OCI-LY7 (cell line): ENCODE results near the gene CAPZB. TPM values are rescaled to one million over a fixed set of nuclear protein-coding genes. Genes with fewer than 3 reads are reported as not detected.

Experiments
- BruUV-seq: library from RNA; stranded (reverse); fragments of 400-500 nt; replicated peaks from 2 replicates; lab custom pipeline; 2021; lab: Mats Ljungman, UMichigan
- CTCF ChIA-PET: fragments of 300-600 bp; sonication (Branson Sonifier 250); formaldehyde crosslinking; loops from one replicate; lab custom pipeline; 2022; ENCODE audit warnings: antibody characterized with exemption; ENCODE audit not compliant: unreplicated experiment; lab: Charles Lee
- POLR2A ChIA-PET: fragments of 300-600 bp; sonication (Branson Sonifier 250); formaldehyde crosslinking; loops from one replicate; lab custom pipeline; 2022; ENCODE audit warnings: antibody characterized with exemption; lab: Charles Lee
- DNase-seq: peaks from one replicate; pipeline ENCODE4 v3.0.0-alpha.2; 2015; ENCODE audit warnings: low spot score
- H2AFZ ChIP-seq: fragments of 200-600 bp; sonication (generic), shearing (Covaris generic); 2 replicates; pipeline ENCODE4 v1.6.1; 2014; ENCODE audit warnings: mild to moderate bottlenecking, antibody characterized with exemption, low read length, moderate library complexity
- H3K27ac ChIP-seq: fragments of 200-600 bp; sonication (generic); 2 replicates; pipeline ENCODE4 v1.5.1; 2014; ENCODE audit warnings: mixed run types, low read depth, mild to moderate bottlenecking, moderate library complexity, low read length, inconsistent platforms; ENCODE audit not compliant: poor library complexity, severe bottlenecking
- H3K36me3 ChIP-seq: fragments of 200-600 bp; sonication (generic); 2 replicates; pipeline ENCODE4 v1.6.1; 2014; ENCODE audit warnings: mild to moderate bottlenecking, antibody characterized with exemption, low read length, moderate library complexity, mixed read lengths; ENCODE audit not compliant: insufficient read depth
- H3K4me1 ChIP-seq: fragments of 200-600 bp; sonication (generic); 2 replicates; pipeline ENCODE4 v1.5.1; 2014; ENCODE audit warnings: mild to moderate bottlenecking, low read length; ENCODE audit not compliant: insufficient read depth, poor library complexity, severe bottlenecking
- H3K4me2 ChIP-seq: fragments of 200-600 bp; sonication (generic); 2 replicates; pipeline ENCODE4 v1.6.1; 2014; ENCODE audit warnings: mild to moderate bottlenecking, low read length
- H3K4me3 ChIP-seq: fragments of 200-600 bp; sonication (generic); 2 replicates; pipeline ENCODE4 v1.5.1; 2014; ENCODE audit warnings: mild to moderate bottlenecking, low read depth, low read length; ENCODE audit not compliant: poor library complexity, severe bottlenecking
- H3K79me2 ChIP-seq: fragments of 200-600 bp; sonication (generic); 2 replicates; pipeline ENCODE4 v1.6.1; 2016; ENCODE audit warnings: low read depth, mild to moderate bottlenecking, low read length, moderate library complexity, mixed read lengths; ENCODE audit not compliant: insufficient read depth
- H3K9me2 ChIP-seq: fragments of 200-600 bp; sonication (generic); 2 replicates; pipeline ENCODE4 v1.6.1; 2016; ENCODE audit warnings: mild to moderate bottlenecking, low read length, mixed read lengths; ENCODE audit not compliant: insufficient read depth
- H3K9me3 ChIP-seq: fragments of 200-600 bp; sonication (generic); 2 replicates; pipeline ENCODE4 v1.6.1; 2014; ENCODE audit warnings: mild to moderate bottlenecking, mixed run types, low read length, mixed read lengths
- H4K20me1 ChIP-seq: fragments of 200-600 bp; sonication (generic); 2 replicates; pipeline ENCODE4 v1.6.1; 2014; ENCODE audit warnings: mild to moderate bottlenecking, antibody characterized with exemption, low read length, moderate library complexity, mixed read lengths; ENCODE audit not compliant: insufficient read depth
- EZH2phosphoT487 ChIP-seq: fragments of 200-600 bp; sonication (generic); IDR thresholded peaks from 2 replicates; pipeline ENCODE4 v1.6.1; 2018; ENCODE audit warnings: low read depth, borderline replicate concordance, mild to moderate bottlenecking, mixed run types, antibody characterized with exemption, low read length, moderate library complexity, mixed read lengths
- intact Hi-C: fragments of 100-400 bp; cut with micrococcal nuclease; formaldehyde crosslinking; loops from one replicate; pipeline ENCODE4 v1.10.0; 2022; ENCODE audit not compliant: unreplicated experiment
- total RNA-seq, 2 experiments: library from RNA; depleted of rRNA in 1 of 2; stranded (reverse); fragments of >200 nt in 1 of 2; shearing (Covaris generic) in 1 of 2; gene quantifications; 2 replicates each; pipeline ENCODE4 v1.2.3, GENCODE V29; 2014 to 2022
- TF ChIP-seq, protein P1 (sequence below): fragments of 200-600 bp; sonication (generic); conservative IDR thresholded peaks from 2 replicates; pipeline ENCODE4 v1.5.1; 2014; ENCODE audit warnings: mild to moderate bottlenecking, antibody characterized with exemption, low read length, moderate library complexity, mixed read lengths

Gene CAPZB
- total RNA-seq, 2 experiments from 2014 or later = 61.3 to 187 TPM

- DNase-seq = no peak
- Histone ChIP-seq H3K9me2 (no peaks in the 10 kb centered on the region), H3K4me2 (no peak overlapping the region), H2AFZ (no peak overlapping the region), H3K36me3 (peaks cover 21% of the 10 kb centered on the region; the same call in 1 of the 2 replicates), H3K9me3 (no peaks in the 10 kb centered on the region), H3K4me1 (no peaks in the 10 kb centered on the region), H3K79me2 (peaks cover 13% of the 10 kb centered on the region; the same call in 1 of the 2 replicates), H4K20me1 (peaks cover 9% of the 10 kb centered on the region; the same call in 1 of the 2 replicates), H3K27ac (no peak overlapping the region), H3K4me3 (no peak overlapping the region)
- TF ChIP-seq EZH2phosphoT487 = no peak
- TF ChIP-seq, protein P1, sequence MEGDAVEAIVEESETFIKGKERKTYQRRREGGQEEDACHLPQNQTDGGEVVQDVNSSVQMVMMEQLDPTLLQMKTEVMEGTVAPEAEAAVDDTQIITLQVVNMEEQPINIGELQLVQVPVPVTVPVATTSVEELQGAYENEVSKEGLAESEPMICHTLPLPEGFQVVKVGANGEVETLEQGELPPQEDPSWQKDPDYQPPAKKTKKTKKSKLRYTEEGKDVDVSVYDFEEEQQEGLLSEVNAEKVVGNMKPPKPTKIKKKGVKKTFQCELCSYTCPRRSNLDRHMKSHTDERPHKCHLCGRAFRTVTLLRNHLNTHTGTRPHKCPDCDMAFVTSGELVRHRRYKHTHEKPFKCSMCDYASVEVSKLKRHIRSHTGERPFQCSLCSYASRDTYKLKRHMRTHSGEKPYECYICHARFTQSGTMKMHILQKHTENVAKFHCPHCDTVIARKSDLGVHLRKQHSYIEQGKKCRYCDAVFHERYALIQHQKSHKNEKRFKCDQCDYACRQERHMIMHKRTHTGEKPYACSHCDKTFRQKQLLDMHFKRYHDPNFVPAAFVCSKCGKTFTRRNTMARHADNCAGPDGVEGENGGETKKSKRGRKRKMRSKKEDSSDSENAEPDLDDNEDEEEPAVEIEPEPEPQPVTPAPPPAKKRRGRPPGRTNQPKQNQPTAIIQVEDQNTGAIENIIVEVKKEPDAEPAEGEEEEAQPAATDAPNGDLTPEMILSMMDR = no peak
- intact Hi-C loops = no loop called here
- ChIA-PET POLR2A (interaction anchor here (0.6 kb wide), 1 partner anchor 152 kb away, joined by 5 read pairs; no protein-coding TSS in a partner anchor), CTCF (interaction anchor here (0.5 kb wide), 1 partner anchor 1229 kb away, joined by 5 read pairs; no protein-coding TSS in a partner anchor)
- no TSS peak for BruUV-seq
Observed at GRCh38 chr1:19438516-19439195, 46.7 kb downstream of the CAPZB start.

DNA sequence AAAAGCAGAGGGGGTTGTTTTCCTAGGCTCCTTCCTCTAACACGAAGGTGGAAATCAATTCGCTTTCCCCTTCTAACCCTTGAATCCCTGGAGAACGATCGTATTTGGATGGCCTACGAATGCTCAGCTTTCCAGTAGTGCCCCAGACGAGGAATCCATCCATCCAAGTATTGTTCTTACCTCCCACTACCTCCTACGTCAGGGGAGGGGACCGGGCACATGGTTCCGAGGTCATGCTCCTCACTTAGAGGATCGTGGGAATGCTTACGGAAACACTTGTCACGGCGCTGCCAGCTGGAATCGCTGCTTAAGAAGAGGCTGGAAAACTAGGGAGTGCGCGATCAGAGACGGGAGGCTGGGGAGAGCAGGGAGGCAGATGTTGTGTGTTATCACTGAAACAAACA is 47.4 kb downstream of the CAPZB start:
- POLR2A ChIA-PET = no interaction called here
- no peak overlapping the region for H3K4me2 ChIP-seq

More for the DNA sequence above, 47.4 kb downstream of the CAPZB start:
- peaks cover 9% of the 10 kb centered on the region; the same call in 1 of the 2 replicates for H4K20me1 ChIP-seq
- peaks cover 13% of the 10 kb centered on the region; the same call in 1 of the 2 replicates for H3K79me2 ChIP-seq
- H3K4me1 ChIP-seq = no peaks in the 10 kb centered on the region
- H3K36me3 ChIP-seq = peaks cover 25% of the 10 kb centered on the region; the same call in 1 of the 2 replicates
- BruUV-seq = no TSS peak
- no peak overlapping the region for H3K27ac ChIP-seq
- H3K9me2 ChIP-seq = no peaks in the 10 kb centered on the region
- CTCF ChIA-PET = no interaction called here
- no peak for DNase-seq
- no peaks in the 10 kb centered on the region for H3K9me3 ChIP-seq
- intact Hi-C loops = no loop called here
- H3K4me3 ChIP-seq = no peak overlapping the region
- no peak for TF ChIP-seq EZH2phosphoT487
- TF ChIP-seq, protein P1 = no peak
- H2AFZ ChIP-seq = no peak overlapping the region
